LNCaP clone FGC (cell line): ENCODE results near the gene BORCS6.

Experiments used
- DNase-seq: peaks from one replicate; pipeline ENCODE4 v3.0.0-alpha.2; 2011; ENCODE audit warnings: low read depth
- H3K4me3 ChIP-seq: 2 replicates; pipeline ENCODE4 v1.5.1; 2011; ENCODE audit warnings: mild to moderate bottlenecking, low read depth, low read length, control low read depth
- CTCF ChIP-seq: IDR thresholded peaks from 2 replicates; pipeline ENCODE4 v1.5.1; 2012; ENCODE audit warnings: mild to moderate bottlenecking; ENCODE audit not compliant: control insufficient read depth, insufficient read depth; ENCODE audit errors: extremely low read depth

BORCS6 gene

DNA sequence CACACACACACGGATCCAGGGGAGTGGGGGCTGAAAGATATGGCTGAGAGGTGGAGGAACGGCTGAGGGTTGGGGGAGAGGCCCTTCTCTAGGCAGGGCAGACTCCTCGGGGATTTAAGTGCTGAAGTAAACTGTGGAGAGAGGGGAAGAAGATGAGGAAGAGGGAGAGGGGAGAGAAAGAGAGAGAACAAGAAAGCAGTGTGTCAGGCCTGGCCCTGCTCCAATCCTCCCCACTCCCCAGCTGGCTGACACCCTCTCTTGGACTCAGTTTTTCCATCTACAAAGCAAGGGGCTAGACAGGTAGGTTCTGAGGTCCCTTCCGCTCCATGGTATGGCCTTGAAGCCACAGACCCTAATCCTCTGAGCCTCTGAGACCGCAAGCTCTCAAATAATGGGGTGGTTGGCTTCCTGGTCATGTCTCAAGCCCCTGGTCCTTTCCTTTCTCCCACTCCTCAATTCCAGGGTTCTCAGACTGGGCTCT lies 29.2 kb downstream of the BORCS6 start:
- TF ChIP-seq CTCF: no peak
- DNase-seq: no peak
- H3K4me3 ChIP-seq: no peak overlapping the region

- no peak overlapping the region for H3K4me3 ChIP-seq
- DNase-seq: no peak
- TF ChIP-seq CTCF: no peak
Observed at GRCh38 chr17:8160224-8160577, 29.8 kb downstream of the BORCS6 start.

DNA sequence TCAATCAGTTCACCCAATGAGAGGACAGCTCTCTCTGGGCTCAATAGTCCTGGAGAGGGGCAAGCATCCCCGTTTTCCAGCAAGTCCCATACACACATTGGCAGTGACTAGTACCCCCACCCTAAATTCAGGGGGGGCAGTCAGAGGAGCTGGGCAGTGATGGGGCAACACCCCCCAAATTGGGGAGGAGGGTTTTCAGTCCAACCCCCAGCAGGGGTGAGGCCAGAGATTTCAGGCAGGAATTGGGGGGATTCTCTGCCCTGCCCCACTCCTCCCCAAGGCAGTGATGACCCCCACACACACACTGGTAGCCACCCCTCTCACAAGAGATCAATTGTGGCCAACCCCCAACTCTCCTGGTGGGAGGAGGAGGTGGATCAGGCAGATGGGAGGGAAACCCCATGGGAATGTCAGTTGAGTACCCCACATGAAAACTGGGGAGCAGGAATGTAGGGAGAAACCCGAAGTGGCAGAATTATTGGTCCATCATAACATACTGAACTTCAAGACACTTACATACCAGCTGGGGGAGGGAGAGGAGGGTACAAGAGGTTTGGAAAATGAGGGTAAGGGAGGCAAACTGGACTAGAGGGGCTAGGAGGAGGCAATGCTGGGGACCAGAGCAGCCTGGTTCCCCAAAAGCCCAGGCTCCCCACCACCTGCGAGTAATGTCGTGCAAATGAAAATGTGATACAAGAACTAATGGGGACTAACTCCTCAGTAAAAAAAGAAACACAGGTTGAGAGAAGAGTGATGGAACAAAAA lies 30.3 kb downstream of the BORCS6 start:
- DNase-seq: no peak
- TF ChIP-seq CTCF: no peak
- no peak overlapping the region for H3K4me3 ChIP-seq

DNA sequence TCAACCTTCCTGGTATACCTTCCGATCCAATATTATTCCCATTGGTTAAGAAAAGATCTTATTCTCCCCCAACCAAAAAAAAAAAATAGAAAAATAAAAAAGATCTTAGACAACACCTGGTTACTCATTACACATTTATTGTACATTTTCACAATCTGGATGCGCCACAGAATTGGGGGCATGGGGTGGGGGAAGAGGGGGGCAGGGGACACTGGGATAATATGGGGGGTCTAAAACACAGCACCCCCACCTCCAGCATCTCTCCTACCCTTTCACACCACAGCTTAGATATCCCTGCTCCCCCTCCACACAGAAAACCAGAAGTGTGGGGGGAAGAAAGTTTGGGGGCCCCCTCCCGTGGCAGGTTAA lies 31.0 kb downstream of the BORCS6 start:
- DNase-seq: no peak
- H3K4me3 ChIP-seq: no peak overlapping the region
- no peak for TF ChIP-seq CTCF

GRCh38 chr17:8158267-8159031 lies 31.5 kb downstream of the BORCS6 start:
- TF ChIP-seq CTCF: peak; percentile 85
- H3K4me3 ChIP-seq: no peak overlapping the region
- peak; percentile 70 for DNase-seq

DNA sequence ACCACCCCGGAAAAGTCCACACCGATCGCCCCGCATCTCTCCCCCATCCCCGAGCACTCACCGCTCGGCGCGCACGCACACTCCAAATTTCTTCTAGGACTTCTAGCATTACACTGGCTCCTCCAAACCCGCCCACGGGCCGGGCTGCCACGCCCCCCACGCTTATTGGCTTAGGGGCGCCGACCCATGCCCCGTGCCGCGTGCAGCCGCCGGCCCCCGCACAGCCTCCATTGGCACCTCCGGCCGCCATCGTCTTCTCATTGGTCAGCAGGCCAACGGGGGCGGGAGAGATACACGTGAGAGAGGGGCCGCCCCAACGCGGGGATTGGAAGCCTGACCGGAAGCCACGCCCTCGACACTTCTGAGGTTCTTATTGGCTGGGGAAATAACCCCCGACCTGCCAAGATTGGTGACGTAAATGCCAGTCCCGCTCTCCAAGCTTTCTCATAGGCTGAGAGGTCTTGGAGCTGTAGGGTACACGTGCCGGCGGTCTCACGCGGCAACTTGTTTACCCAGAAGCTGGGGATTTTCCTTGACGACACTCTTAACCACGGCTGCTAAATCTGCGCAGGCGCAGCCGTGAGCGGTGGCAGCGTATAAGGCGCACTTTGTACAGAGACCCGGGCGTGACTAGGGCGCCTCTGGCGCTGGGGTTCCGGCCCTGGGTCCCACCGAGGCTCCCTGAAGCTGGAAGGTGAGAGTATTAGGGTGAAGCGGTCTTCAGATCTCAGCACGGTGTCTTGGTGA lies 33.6 kb downstream of the BORCS6 start:
- peak overlapping the region; percentile 82 for H3K4me3 ChIP-seq
- peak; percentile 100 for DNase-seq
- TF ChIP-seq CTCF: no peak

DNA sequence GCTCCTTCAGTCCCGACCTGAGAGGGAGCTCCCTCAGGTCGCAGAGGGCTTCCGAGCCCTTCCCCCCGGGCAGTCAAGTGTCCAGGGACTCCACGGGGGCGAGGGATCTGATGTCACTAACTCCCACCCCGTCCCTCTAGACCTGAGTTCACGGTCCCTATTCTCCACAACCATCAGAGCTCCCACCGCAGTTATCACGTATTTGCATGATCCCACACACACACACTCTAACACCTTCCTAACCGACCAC lies 34.1 kb downstream of the BORCS6 start:
- no peak for TF ChIP-seq CTCF
- DNase-seq: no peak
- peak overlapping the region; percentile 82 for H3K4me3 ChIP-seq
